Neural progenitor cell (in vitro differentiated cells): ENCODE results near the gene RELCH.

Experiments used
- EZH2 ChIP-seq: fragments of 200-600 bp; sonication (generic); IDR thresholded peaks from 2 replicates; pipeline ENCODE4 v1.6.1; 2017; ENCODE audit warnings: antibody characterized with exemption, mild to moderate bottlenecking, moderate library complexity
- TF ChIP-seq, protein P1 (sequence below): fragments of 200-600 bp; sonication (generic); IDR thresholded peaks from 2 replicates; pipeline ENCODE4 v1.5.1; 2017; ENCODE audit warnings: antibody characterized with exemption, mild to moderate bottlenecking

DNA sequence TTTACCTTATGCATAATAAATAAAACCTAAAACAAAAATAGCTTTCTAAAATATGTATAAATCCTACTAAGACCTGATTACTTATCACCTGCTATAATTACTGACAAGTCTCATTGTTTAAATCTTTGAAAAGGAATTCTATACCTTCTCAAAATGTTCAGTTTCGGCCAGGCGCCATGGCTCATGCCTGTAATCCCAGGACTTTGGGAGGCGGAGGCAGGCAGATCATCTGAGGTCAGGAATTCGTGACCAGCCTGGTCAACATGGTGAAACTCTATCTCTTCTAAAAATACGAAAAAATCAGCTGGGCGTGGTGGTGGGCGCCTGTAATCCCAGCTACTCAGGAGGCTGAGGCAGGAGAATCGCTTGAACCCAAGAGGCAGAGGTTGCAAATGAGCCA lies 58.1 kb downstream of the RELCH start:
- no peak for TF ChIP-seq EZH2
- TF ChIP-seq, protein P1, sequence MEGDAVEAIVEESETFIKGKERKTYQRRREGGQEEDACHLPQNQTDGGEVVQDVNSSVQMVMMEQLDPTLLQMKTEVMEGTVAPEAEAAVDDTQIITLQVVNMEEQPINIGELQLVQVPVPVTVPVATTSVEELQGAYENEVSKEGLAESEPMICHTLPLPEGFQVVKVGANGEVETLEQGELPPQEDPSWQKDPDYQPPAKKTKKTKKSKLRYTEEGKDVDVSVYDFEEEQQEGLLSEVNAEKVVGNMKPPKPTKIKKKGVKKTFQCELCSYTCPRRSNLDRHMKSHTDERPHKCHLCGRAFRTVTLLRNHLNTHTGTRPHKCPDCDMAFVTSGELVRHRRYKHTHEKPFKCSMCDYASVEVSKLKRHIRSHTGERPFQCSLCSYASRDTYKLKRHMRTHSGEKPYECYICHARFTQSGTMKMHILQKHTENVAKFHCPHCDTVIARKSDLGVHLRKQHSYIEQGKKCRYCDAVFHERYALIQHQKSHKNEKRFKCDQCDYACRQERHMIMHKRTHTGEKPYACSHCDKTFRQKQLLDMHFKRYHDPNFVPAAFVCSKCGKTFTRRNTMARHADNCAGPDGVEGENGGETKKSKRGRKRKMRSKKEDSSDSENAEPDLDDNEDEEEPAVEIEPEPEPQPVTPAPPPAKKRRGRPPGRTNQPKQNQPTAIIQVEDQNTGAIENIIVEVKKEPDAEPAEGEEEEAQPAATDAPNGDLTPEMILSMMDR, result no peak
